Measurements from ENCODE around the gene SCAI.

The SCAI gene

DNA sequence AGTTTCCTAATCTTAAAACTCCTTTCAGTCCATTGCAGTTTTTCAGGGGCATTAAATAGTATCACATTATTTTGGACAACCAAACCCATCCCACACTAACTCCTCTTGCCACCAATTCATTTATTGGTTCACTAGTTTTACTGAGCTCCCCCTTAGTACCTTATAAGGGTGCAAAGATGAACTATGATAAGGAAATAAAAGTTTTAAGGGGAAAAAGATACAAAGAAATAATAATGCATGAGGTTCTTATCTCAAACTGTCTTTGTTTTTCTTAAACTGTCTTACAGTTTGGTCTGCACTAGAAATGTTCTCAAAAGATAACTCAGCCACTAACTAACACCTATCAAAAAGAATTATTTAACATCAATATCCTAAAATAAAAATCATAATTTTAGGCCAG, 8.4 kb downstream of the SCAI start:
- Histone ChIP-seq H3K4me1 (ENCODE audit: insufficient read depth, poor library complexity, severe bottlenecking) (no peaks in the 10 kb centered on the region), H3K27me3 (ENCODE audit: insufficient read depth, poor library complexity, severe bottlenecking) (no peaks in the 10 kb centered on the region), H3K27ac (ENCODE audit: poor library complexity, severe bottlenecking) (no peak overlapping the region), H3K36me3 (ENCODE audit: low read depth) (peaks cover 8% of the 10 kb centered on the region; the same call in 1 of the 2 replicates), H3K9me3 (ENCODE audit: severe bottlenecking) (no peaks in the 10 kb centered on the region), H3K4me3 (ENCODE audit: severe bottlenecking) (no peak overlapping the region)
- DNase-seq (ENCODE audit: low spot score) = no peak
- no peak for ATAC-seq (ENCODE audit: low read depth)
- TF ChIP-seq, protein P1, sequence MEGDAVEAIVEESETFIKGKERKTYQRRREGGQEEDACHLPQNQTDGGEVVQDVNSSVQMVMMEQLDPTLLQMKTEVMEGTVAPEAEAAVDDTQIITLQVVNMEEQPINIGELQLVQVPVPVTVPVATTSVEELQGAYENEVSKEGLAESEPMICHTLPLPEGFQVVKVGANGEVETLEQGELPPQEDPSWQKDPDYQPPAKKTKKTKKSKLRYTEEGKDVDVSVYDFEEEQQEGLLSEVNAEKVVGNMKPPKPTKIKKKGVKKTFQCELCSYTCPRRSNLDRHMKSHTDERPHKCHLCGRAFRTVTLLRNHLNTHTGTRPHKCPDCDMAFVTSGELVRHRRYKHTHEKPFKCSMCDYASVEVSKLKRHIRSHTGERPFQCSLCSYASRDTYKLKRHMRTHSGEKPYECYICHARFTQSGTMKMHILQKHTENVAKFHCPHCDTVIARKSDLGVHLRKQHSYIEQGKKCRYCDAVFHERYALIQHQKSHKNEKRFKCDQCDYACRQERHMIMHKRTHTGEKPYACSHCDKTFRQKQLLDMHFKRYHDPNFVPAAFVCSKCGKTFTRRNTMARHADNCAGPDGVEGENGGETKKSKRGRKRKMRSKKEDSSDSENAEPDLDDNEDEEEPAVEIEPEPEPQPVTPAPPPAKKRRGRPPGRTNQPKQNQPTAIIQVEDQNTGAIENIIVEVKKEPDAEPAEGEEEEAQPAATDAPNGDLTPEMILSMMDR (IDR thresholded peaks at IDR 0.05; ENCODE audit: poor library complexity, severe bottlenecking) = no peak

DNA sequence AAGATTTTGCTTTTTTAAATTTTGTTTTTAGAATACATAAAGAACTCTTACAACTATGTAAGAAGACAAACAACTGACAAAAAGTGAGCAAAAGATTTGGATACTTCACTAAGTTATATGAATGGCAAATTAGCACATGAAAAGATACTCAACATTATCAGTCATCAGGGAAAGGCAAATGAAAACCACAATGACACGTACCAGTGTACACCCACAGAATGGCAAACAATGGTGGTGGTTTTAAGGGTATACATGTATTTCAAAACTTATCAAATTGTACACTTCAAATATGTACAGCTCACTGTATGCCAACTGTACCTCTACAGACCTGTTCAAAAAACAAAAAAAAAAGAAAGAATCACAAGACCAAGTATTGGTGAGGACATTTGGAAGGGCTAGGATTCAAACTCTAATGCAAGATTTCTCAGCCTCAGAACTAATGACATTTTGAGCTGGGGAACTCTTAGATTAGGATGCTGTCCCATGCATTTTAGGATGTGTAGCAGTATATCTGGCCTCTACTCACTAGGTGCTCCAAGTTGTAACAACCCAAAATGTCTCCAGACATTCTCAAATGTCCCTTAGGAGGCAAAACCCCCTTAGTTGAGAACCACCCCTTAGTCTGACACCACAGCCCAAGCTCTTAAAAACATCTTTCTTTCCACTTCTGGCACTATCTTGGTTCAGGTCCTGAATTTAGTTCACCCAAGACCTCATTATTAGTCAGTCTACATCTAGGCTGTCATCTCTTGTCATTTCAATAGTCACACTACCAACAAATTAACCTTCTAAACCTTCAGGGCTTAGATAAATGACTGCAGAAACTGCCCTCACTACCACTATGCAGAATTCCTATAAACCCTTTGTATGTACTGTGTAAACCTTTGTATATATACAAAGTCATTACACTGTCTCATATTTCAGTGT, 9.7 kb downstream of the SCAI start:
- DNase-seq (ENCODE audit: low spot score) (no peak), ATAC-seq (ENCODE audit: low read depth) (no peak)

DNA sequence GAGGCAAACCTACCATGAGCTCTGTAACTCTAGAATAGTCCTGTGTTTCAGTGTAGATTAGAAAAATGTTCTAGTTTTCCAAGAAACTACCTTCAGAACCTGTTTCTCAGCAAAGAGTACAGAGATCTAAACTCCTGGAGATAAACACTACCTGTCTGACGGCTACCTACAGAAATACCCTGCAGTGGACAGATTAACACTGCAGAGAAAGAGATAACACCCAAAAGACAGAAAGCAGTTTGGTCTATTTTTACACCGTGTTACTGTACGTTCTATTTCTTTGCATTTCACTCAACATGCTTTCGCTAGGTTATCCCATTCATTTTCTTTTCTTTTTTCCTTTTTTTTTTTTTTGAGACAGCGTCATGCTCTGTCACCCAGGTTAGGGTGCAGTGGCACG, 11.6 kb downstream of the SCAI start:
- Histone ChIP-seq H3K4me1 (ENCODE audit: insufficient read depth, poor library complexity, severe bottlenecking) (no peaks in the 10 kb centered on the region), H3K9me3 (ENCODE audit: severe bottlenecking) (no peaks in the 10 kb centered on the region), H3K27me3 (ENCODE audit: insufficient read depth, poor library complexity, severe bottlenecking) (no peaks in the 10 kb centered on the region), H3K36me3 (ENCODE audit: low read depth) (no peaks in the 10 kb centered on the region), H3K27ac (ENCODE audit: poor library complexity, severe bottlenecking) (no peak overlapping the region), H3K4me3 (ENCODE audit: severe bottlenecking) (no peak overlapping the region)
- TF ChIP-seq, protein P1 (IDR thresholded peaks at IDR 0.05; ENCODE audit: poor library complexity, severe bottlenecking) = no peak
- DNase-seq (ENCODE audit: low spot score) (no peak), ATAC-seq (ENCODE audit: low read depth) (no peak)

More for the DNA sequence above, 9.7 kb downstream of the SCAI start:
- no peaks in the 10 kb centered on the region for H3K4me1 ChIP-seq (ENCODE audit: insufficient read depth, poor library complexity, severe bottlenecking)
- TF ChIP-seq, protein P1 (IDR thresholded peaks at IDR 0.05; ENCODE audit: poor library complexity, severe bottlenecking) = no peak
- no peaks in the 10 kb centered on the region for H3K36me3 ChIP-seq (ENCODE audit: low read depth)
- H3K27ac ChIP-seq (ENCODE audit: poor library complexity, severe bottlenecking) = no peak overlapping the region
- H3K4me3 ChIP-seq (ENCODE audit: severe bottlenecking) = no peak overlapping the region
- H3K9me3 ChIP-seq (ENCODE audit: severe bottlenecking) = no peaks in the 10 kb centered on the region
- no peaks in the 10 kb centered on the region for H3K27me3 ChIP-seq (ENCODE audit: insufficient read depth, poor library complexity, severe bottlenecking)

DNA sequence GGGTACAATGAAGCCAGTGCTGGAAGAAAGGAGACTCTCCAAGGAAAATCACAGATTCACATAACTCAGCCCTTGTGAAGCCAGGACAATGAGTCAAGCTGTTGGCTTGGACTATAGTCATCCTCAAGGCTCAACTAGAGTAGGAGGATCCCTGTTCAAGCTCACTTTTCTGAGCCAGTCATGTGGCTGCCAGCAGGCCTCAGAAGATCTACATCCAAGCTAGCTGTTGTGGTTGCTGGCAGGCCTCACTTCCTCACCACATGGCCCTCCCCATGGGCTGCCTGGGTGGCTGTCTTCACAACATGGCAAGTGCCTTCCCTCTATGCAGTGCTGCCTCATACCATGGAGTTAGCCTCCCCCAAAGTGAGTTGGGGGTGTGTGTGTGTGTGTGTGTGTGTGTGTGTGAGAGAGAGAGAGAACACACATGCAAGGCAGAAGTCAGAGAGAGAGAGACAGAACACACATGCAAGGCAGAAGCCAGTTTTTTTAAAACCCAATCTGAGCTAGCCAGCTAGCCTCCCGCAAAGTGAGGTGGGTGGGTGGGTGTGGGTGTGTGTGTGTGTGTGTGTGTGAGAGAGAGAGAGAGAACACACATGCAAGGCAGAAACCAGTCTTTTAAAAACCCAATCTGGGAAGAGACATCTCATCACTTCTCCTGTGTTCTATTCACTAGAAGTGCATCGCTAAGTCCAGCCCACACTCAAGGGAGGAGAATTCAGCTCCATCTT, 17.1 kb downstream of the SCAI start:
- H3K27me3 ChIP-seq (ENCODE audit: insufficient read depth, poor library complexity, severe bottlenecking) = no peaks in the 10 kb centered on the region
- no peaks in the 10 kb centered on the region for H3K36me3 ChIP-seq (ENCODE audit: low read depth)
- TF ChIP-seq, protein P1 (IDR thresholded peaks at IDR 0.05; ENCODE audit: poor library complexity, severe bottlenecking) = no peak
- ATAC-seq (ENCODE audit: low read depth) (peak; percentile 88), DNase-seq (ENCODE audit: low spot score) (no peak)
- H3K4me1 ChIP-seq (ENCODE audit: insufficient read depth, poor library complexity, severe bottlenecking) = peaks cover 2% of the 10 kb centered on the region
- H3K9me3 ChIP-seq (ENCODE audit: severe bottlenecking) = no peaks in the 10 kb centered on the region
- no peak overlapping the region for H3K27ac ChIP-seq (ENCODE audit: poor library complexity, severe bottlenecking)
- H3K4me3 ChIP-seq (ENCODE audit: severe bottlenecking) = no peak overlapping the region

All from RWPE2 (cell line).